ENCODE results near the gene NES. TPM values are rescaled to one million over a fixed set of nuclear protein-coding genes. Genes with fewer than 3 reads are reported as not detected.

The NES gene
- total RNA-seq, 4 donors from 2014 or later: 3.5 to 8.0 (median 5.4) TPM

GRCh38 chr1:156671804-156672203 lies 5.4 kb downstream of the NES start:
- TF ChIP-seq POLR2A (IDR thresholded peaks at IDR 0.05): no peak
- no peak for TF ChIP-seq CTCF (IDR thresholded peaks at IDR 0.05)
- peak overlapping the region in 1 of 4 donors; percentile 23 for H3K27ac ChIP-seq
- no peaks in the 10 kb centered on the region for H3K9me3 ChIP-seq
- H3K36me3 ChIP-seq: peaks cover 0 to 7% (median 0%) of the 10 kb centered on the region in 3 donors
- H3K27me3 ChIP-seq: peaks cover 0 to 57% (median 0%) of the 10 kb centered on the region in 4 donors
- 97 to 98% methylated on average over 2 of the region's 2 CpGs for WGBS, 2 donors
- H3K4me1 ChIP-seq: peaks cover 13 to 65% (median 29%) of the 10 kb centered on the region in 3 donors
- DNase-seq: no peak
- no peak overlapping the region for H3K4me3 ChIP-seq
- intact Hi-C loops (cut with DNase I): no loop called here

GRCh38 chr1:156670791-156671190 lies 6.4 kb downstream of the NES start:
- peaks cover 0 to 7% (median 0%) of the 10 kb centered on the region in 3 donors for H3K36me3 ChIP-seq
- no peaks in the 10 kb centered on the region for H3K9me3 ChIP-seq
- peak overlapping the region in 1 of 4 donors; percentile 26 for H3K27ac ChIP-seq
- H3K27me3 ChIP-seq: peaks cover 0 to 47% (median 0%) of the 10 kb centered on the region in 4 donors
- intact Hi-C loops (cut with DNase I): no loop called here
- TF ChIP-seq CTCF (IDR thresholded peaks at IDR 0.05) (no peak), POLR2A (IDR thresholded peaks at IDR 0.05) (no peak)
- DNase-seq: no peak
- H3K4me1 ChIP-seq: peaks cover 8 to 65% (median 35%) of the 10 kb centered on the region in 3 donors
- no peak overlapping the region for H3K4me3 ChIP-seq
- 56 to 58% methylated on average over 3 to 4 of the region's 4 CpGs for WGBS, 2 donors

- no peaks in the 10 kb centered on the region for H3K9me3 ChIP-seq
- TF ChIP-seq POLR2A (IDR thresholded peaks at IDR 0.05): no peak
- TF ChIP-seq CTCF (IDR thresholded peaks at IDR 0.05): no peak
- H3K27me3 ChIP-seq: peaks cover 0 to 42% (median 0%) of the 10 kb centered on the region in 4 donors
- peaks cover 0 to 7% (median 0%) of the 10 kb centered on the region in 3 donors for H3K36me3 ChIP-seq
- peaks cover 8 to 65% (median 34%) of the 10 kb centered on the region in 3 donors for H3K4me1 ChIP-seq
- intact Hi-C loops (cut with DNase I): no loop called here
- DNase-seq: no peak
- H3K27ac ChIP-seq: peak overlapping the region in 2 of 4 donors; percentile 26 to 75
- H3K4me3 ChIP-seq: no peak overlapping the region
- 71 to 87% methylated on average over 4 to 6 of the region's 6 CpGs for WGBS, 2 donors
Observed at GRCh38 chr1:156670359-156670758, 6.8 kb downstream of the NES start.

GRCh38 chr1:156669794-156670193 lies 7.4 kb downstream of the NES start:
- H3K36me3 ChIP-seq: peaks cover 0 to 7% (median 0%) of the 10 kb centered on the region in 3 donors
- no peak for TF ChIP-seq POLR2A (IDR thresholded peaks at IDR 0.05)
- no peak for TF ChIP-seq CTCF (IDR thresholded peaks at IDR 0.05)
- intact Hi-C loops (cut with DNase I): no loop called here
- H3K4me1 ChIP-seq: peaks cover 10 to 65% (median 34%) of the 10 kb centered on the region in 3 donors
- H3K4me3 ChIP-seq: no peak overlapping the region
- WGBS, 2 donors: 53 to 58% methylated on average over 2 to 4 of the region's 5 CpGs
- no peaks in the 10 kb centered on the region for H3K9me3 ChIP-seq
- DNase-seq: no peak
- H3K27me3 ChIP-seq: peaks cover 0 to 37% (median 0%) of the 10 kb centered on the region in 4 donors
- peak overlapping the region in 3 of 4 donors; percentile 26 to 90 (median 75) for H3K27ac ChIP-seq

- peaks cover 0 to 7% (median 0%) of the 10 kb centered on the region in 3 donors for H3K36me3 ChIP-seq
- H3K9me3 ChIP-seq: no peaks in the 10 kb centered on the region
- TF ChIP-seq POLR2A (IDR thresholded peaks at IDR 0.05) (no peak), CTCF (IDR thresholded peaks at IDR 0.05) (no peak)
- no peak for DNase-seq
- H3K4me1 ChIP-seq: peaks cover 13 to 65% (median 42%) of the 10 kb centered on the region in 3 donors
- peak overlapping the region in 3 of 4 donors; percentile 75 to 90 (median 83) for H3K27ac ChIP-seq
- WGBS, 2 donors: 73 to 76% methylated on average over 6 to 8 of the region's 17 CpGs
- no peak overlapping the region for H3K4me3 ChIP-seq
- peaks cover 0 to 29% (median 0%) of the 10 kb centered on the region in 4 donors for H3K27me3 ChIP-seq
- intact Hi-C loops (cut with DNase I): no loop called here
Observed at GRCh38 chr1:156668801-156669637, 8.2 kb downstream of the NES start.
